ENCODE results near the gene MIER3. TPM values are rescaled to one million over a fixed set of nuclear protein-coding genes. Genes with fewer than 3 reads are reported as not detected.
"Not testable (repeated sequence)": the region's sequence is repeated elsewhere in the genome, so short reads cannot be mapped to it uniquely, and the experiment has no call there.

The MIER3 gene, protein sequence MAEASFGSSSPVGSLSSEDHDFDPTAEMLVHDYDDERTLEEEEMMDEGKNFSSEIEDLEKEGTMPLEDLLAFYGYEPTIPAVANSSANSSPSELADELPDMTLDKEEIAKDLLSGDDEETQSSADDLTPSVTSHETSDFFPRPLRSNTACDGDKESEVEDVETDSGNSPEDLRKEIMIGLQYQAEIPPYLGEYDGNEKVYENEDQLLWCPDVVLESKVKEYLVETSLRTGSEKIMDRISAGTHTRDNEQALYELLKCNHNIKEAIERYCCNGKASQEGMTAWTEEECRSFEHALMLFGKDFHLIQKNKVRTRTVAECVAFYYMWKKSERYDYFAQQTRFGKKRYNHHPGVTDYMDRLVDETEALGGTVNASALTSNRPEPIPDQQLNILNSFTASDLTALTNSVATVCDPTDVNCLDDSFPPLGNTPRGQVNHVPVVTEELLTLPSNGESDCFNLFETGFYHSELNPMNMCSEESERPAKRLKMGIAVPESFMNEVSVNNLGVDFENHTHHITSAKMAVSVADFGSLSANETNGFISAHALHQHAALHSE
- total RNA-seq: 10 to 100 TPM; 21.6 to 24.8 (median 21.9) TPM

DNA sequence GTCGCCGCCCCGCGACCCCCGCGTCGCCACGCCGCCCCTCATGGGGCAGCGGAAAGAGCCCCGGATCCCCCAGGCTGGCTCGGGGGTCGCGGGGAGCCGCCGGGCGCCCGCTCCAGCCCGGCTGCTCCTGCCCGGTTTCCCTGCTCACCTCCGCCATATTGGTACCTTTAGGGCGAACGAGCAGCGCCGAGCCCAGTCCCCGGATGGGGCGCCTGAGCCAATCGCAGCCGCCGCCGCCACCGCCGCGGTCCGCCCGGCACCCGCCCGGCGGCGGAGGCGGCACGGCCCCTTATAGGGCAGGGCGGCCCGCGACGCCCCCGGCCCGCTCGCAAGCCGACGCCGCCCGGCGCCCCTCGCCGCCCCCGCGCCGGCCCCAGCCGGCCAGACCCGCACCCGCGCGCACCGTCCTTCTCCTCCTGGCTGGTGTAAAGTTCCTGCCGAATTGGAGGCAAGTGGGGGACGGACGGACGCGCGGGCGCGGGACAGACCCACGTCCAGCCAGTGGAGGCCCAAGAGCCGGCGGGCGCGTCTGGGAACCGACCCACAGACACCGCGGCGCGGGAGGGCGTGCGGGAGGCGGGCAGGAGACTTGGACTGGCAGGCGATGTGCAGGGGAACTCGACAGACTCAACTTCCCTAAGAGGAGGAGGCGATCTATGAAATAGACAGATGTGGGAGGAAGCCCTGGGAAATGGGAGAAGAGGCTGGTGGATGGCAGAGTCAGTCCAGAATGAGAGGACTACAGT, at the start of gene MIER3:
Gene MIER3 (minus strand): TSS at position 178 of the 746 bp plus-strand sequence. CDS start 21 bp downstream, at position 157.
- no peaks in the 10 kb centered on the region for H3K9me3 Mint-ChIP-seq
- peak; percentile 96 for ATAC-seq
- peak; percentile 72 for DNase-seq
- H3K4me3 Mint-ChIP-seq: peak within 1 kb of the TSS; percentile 94
- H3K36me3 Mint-ChIP-seq (ENCODE audit: insufficient read depth): no peaks in the 10 kb centered on the region
- peaks cover 21% of the 10 kb centered on the region for H3K4me1 Mint-ChIP-seq (ENCODE audit: low read depth)
- H3K27me3 Mint-ChIP-seq (ENCODE audit: low read depth): peaks cover 21% of the 10 kb centered on the region

DNA sequence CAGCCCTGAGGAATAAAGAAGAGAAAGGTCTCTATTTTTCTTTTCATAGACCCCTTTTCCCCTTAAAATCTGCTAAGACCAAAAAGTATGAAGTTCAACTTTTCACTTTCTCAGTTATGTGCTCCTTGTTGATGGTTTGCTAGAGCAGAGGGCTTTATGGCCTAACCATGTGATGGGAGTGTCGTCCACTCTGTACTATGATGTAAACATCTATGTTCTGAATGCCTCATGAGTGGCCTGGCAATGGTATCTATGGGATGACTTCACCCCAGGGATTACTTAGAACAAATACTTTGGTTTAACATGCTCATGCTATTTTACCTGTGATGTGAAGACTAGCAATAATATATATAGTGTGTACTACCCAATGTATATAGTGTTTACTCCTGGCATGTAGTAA, 43.7 kb upstream of the MIER3 start:
- no peak for ATAC-seq
- Mint-ChIP-seq H3K9me3 (no peaks in the 10 kb centered on the region), H3K4me3 (no peak overlapping the region), H3K27me3 (ENCODE audit: low read depth) (no peaks in the 10 kb centered on the region), H3K36me3 (ENCODE audit: insufficient read depth) (no peaks in the 10 kb centered on the region), H3K4me1 (ENCODE audit: low read depth) (no peaks in the 10 kb centered on the region)
- DNase-seq: no peak

DNA sequence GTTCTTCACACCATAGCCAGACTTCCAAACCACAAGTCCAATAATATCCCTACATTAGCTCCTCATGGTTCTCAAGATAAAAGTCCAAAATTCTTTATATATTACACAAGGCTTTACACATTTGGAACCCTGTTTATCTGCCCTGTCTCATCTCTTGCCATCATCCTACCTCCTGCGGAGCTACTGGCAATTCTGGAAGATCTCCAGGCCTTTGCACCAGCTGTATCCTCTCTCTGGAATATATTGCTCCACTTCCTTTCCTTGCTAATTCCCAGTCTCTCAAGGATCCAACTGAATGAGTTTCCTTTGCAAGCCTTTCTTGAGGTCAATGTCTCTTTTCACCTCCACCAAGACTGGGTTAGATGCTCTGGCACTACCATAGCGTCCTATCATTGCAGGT, 41.3 kb upstream of the MIER3 start:
- DNase-seq (no peak), ATAC-seq (no peak)
- H3K4me3 Mint-ChIP-seq: no peak overlapping the region
- no peaks in the 10 kb centered on the region for H3K36me3 Mint-ChIP-seq (ENCODE audit: insufficient read depth)
- H3K9me3 Mint-ChIP-seq: no peaks in the 10 kb centered on the region
- H3K4me1 Mint-ChIP-seq (ENCODE audit: low read depth): no peaks in the 10 kb centered on the region
- H3K27me3 Mint-ChIP-seq (ENCODE audit: low read depth): no peaks in the 10 kb centered on the region

DNA sequence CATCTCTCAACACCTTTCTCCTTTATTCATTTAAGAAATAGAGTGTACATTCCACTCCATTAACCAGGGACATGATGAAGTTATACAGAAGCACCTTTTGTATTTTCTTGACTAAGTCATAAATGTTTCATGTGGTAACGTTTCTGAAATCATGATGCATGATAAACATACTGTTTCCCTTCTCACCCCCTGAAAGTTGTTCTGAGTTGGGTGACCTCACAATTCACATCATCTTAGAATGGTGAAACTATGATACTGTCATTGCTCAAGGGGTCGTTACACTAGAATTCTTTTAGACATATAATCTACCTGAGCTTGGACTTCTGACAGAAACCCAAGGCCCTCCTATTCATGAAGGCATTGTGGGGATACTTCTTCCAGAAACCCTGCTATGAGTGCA, 37.8 kb upstream of the MIER3 start:
- no peak overlapping the region for H3K4me3 Mint-ChIP-seq
- DNase-seq: no peak
- H3K36me3 Mint-ChIP-seq (ENCODE audit: insufficient read depth): no peaks in the 10 kb centered on the region
- H3K4me1 Mint-ChIP-seq (ENCODE audit: low read depth): peaks cover 7% of the 10 kb centered on the region
- ATAC-seq: peak in 1 of 2 donors; percentile 35
- no peaks in the 10 kb centered on the region for H3K27me3 Mint-ChIP-seq (ENCODE audit: low read depth)
- no peaks in the 10 kb centered on the region for H3K9me3 Mint-ChIP-seq

DNA sequence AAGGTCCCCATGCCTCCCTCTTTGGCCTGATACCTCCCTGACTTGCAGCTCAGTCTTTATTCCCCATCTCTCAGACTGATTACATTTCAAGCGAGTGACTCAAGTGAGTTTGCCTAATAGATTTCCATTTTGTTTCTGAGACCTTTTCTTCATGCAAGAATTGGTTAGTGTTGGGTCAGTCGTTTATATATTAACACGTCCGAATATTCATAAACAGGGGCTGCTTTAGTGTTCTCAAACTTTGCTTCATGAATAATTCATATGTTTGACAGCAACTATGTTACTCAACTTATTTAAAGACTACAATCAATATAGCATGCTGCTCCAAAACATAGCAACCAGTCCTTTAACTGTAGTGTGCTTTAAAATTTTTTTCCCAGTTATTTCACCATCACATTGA, 36.6 kb upstream of the MIER3 start:
- Mint-ChIP-seq H3K4me1 (ENCODE audit: low read depth) (peaks cover 16% of the 10 kb centered on the region), H3K4me3 (no peak overlapping the region), H3K36me3 (ENCODE audit: insufficient read depth) (no peaks in the 10 kb centered on the region), H3K27me3 (ENCODE audit: low read depth) (no peaks in the 10 kb centered on the region), H3K9me3 (no peaks in the 10 kb centered on the region)
- ATAC-seq: no peak
- DNase-seq: no peak

DNA sequence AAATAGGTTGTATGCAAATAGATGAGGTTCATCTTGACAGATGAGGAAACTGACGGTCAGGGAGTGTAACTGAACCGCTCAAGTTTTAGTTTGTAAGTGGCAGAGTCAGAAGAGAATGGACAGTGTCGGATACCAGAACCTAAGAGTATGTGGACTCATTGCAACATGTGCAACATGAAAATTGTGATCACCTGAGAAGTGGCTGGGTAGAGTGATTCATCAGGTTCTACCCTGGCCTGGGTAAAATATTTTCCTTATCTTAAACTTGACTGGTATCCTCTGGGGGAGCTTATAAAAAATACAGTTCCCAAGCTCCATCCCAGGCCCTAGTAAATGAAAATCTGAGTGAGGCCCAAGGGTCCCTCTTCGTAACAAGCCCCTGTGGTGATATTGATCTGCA, 35.2 kb upstream of the MIER3 start:
- Mint-ChIP-seq H3K36me3 (ENCODE audit: insufficient read depth) (no peaks in the 10 kb centered on the region), H3K9me3 (no peaks in the 10 kb centered on the region), H3K4me3 (no peak overlapping the region), H3K27me3 (ENCODE audit: low read depth) (no peaks in the 10 kb centered on the region), H3K4me1 (ENCODE audit: low read depth) (peaks cover 16% of the 10 kb centered on the region)
- DNase-seq: no peak
- ATAC-seq: no peak

DNA sequence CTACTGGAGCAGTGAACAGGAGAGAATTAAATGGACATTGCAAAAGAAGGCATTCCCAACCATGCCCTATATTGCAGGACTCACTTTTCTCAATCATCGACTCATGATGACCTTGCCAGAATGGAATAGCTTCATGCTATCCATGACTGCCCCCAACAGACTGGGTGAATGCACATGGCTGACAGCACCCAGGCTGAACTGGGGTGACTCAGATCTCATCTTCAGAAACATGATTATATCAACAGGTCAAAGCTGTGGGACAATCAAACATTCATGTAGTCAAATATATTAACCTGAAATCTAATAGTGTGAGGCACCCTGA, 34.7 kb upstream of the MIER3 start:
- ATAC-seq: no peak

DNA sequence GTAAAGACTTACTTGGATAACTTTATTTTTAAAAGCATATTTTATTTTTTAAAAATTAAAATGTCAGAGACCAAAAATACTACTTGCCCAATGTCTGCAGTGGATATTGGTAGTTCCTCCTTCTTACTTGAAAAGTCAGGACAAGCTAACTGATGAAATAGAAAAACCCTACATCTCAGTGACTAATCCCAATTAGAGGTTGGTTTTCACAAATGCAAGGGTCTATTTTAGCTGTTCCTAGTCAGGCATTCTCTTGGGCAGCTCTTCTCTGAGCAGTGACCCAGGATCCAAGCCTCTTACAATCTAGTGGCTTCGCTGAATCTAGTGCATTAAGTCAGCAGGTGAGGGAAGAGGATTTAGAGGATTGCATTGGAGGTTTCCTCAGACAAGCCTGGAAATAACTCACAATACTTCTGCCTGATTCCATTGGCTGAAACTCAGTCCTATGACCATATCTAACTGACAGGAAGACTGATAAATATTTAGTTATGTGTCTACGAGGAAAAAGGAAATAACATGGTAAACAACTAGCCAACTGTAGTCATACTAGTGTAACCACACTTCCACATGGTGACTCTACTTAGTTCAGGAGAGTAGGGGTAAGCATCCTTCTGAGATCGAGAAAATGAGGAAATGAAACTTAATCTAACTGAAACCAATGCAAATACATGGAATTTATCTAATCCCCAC, 34.2 kb upstream of the MIER3 start:
- H3K36me3 Mint-ChIP-seq (ENCODE audit: insufficient read depth): no peaks in the 10 kb centered on the region
- no peak overlapping the region for H3K4me3 Mint-ChIP-seq
- no peaks in the 10 kb centered on the region for H3K27me3 Mint-ChIP-seq (ENCODE audit: low read depth)
- H3K9me3 Mint-ChIP-seq: no peaks in the 10 kb centered on the region
- ATAC-seq: no peak
- H3K4me1 Mint-ChIP-seq (ENCODE audit: low read depth): peaks cover 16% of the 10 kb centered on the region
- no peak for DNase-seq

More for the DNA sequence above, 34.7 kb upstream of the MIER3 start:
- H3K9me3 Mint-ChIP-seq: no peaks in the 10 kb centered on the region
- H3K27me3 Mint-ChIP-seq (ENCODE audit: low read depth): no peaks in the 10 kb centered on the region
- H3K4me3 Mint-ChIP-seq: no peak overlapping the region
- H3K36me3 Mint-ChIP-seq (ENCODE audit: insufficient read depth): no peaks in the 10 kb centered on the region
- no peak for DNase-seq
- H3K4me1 Mint-ChIP-seq (ENCODE audit: low read depth): peaks cover 16% of the 10 kb centered on the region

DNA sequence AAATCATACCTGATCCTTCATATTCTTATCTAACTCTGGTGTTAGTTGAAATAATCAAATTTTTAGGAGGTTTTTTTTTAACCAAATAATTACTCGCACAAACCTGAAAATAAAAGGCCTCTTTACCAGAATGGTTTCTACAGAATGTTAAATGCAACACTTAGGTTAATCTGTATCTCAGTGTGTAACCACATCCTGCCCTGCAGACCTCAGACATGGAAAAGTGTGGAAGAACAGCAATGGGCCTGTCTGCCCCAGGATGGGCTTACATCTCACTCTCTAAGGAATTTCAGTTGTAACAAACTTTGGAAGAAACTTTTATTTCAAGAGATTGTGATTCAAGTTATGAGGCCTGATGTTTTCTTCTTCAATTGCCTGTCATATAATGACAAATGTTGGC, 32.5 kb upstream of the MIER3 start:
- DNase-seq: no peak
- no peaks in the 10 kb centered on the region for H3K9me3 Mint-ChIP-seq
- H3K36me3 Mint-ChIP-seq (ENCODE audit: insufficient read depth): no peaks in the 10 kb centered on the region
- no peak for ATAC-seq
- H3K4me3 Mint-ChIP-seq: no peak overlapping the region
- H3K27me3 Mint-ChIP-seq (ENCODE audit: low read depth): no peaks in the 10 kb centered on the region
- H3K4me1 Mint-ChIP-seq (ENCODE audit: low read depth): peaks cover 16% of the 10 kb centered on the region

DNA sequence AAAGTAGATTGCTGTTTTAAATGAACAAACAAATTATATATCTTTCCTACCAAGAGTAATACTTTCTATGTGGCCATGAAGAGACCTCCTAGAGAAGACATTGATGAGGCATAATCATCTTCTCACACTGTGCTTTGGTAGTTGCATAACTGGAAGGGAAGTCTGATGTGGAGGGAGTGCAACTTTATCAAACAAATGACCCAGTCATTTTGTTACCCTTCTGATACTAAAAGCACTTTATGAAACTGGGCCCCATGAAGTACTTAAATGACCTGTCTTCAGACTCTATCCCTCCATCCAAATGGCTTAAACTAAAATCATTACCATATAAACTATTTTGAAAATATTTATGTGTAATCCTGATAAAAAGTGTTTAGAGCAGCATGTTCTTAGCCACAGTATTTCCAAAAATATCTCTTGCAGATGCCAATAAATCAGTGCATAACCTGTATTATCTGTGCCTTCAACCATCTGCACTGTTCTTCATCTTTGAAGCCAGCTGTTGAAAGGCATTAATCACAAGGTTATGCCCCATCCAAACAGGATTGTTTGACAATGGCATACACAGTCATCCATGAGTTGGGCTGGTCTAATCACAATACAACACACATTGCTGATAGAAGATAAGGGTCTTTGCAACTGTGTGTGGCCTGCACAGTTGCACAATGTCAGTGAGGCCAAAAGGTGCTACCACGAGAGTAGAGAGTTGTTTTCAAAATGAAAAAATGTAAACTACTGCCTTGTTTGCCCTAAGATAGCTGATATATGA, 31.9 kb upstream of the MIER3 start:
- no peak for DNase-seq
- peaks cover 16% of the 10 kb centered on the region for H3K4me1 Mint-ChIP-seq (ENCODE audit: low read depth)
- H3K9me3 Mint-ChIP-seq: no peaks in the 10 kb centered on the region
- H3K27me3 Mint-ChIP-seq (ENCODE audit: low read depth): no peaks in the 10 kb centered on the region
- no peak for ATAC-seq
- no peak overlapping the region for H3K4me3 Mint-ChIP-seq
- H3K36me3 Mint-ChIP-seq (ENCODE audit: insufficient read depth): no peaks in the 10 kb centered on the region

DNA sequence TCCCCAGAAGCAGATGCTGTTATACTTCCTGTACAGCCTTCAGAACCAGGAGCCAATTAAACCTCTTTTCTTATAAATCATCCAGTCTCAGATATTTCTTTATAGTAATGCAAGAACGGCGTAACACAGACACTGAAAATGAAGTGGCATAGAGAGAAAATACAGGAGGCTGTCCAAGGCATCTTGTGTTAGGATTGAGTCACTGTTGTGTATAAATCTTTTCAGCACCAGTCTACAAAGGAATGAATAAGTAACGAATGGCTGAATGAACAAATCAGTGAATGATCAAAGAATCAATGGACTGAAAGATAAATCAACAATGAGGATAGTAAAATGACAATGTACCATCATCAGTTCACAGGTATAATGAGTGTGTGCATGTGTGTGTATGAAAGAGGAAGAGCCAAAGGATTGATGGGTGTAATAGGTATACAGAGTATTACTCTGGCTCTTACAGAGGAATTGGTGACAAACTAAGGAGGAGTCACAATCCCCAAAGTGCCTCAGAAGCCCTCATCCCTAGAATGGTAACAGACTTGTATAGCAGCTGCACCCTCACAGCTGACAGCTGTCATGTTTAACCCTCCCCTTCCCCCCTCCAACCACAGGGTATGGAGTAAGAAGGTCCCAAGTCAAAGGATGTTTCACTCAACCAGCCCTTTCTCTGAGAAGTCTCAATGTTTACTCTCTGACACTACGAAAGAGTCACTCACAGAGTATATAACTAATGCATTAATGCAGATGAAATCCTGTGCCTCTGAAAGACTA, 29.8 kb upstream of the MIER3 start:
- peaks cover 16% of the 10 kb centered on the region for H3K4me1 Mint-ChIP-seq (ENCODE audit: low read depth)

DNA sequence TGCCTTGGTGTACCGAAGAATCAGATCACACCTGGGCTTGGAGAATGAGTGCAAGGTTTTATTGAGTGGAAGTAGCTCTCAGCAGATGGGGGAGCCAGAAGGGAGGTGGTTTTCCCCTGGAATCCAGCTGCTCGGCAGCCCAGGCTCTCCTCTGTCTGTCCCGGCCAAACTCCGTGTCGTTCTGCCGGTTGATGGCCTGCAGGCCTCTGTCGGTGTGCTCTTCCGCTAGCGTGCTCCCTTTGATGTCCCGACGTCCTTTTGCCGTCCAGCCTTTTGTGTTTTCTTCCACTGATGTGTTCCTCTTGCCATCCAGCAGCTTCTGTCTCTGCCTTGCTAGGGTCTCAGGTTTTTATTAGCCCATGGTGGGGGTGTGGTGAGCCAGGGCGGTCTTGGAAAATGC, 28.0 kb upstream of the MIER3 start:
- H3K27me3 Mint-ChIP-seq (ENCODE audit: low read depth): no peaks in the 10 kb centered on the region
- no peak for DNase-seq
- H3K36me3 Mint-ChIP-seq (ENCODE audit: insufficient read depth): no peaks in the 10 kb centered on the region
- H3K9me3 Mint-ChIP-seq: no peaks in the 10 kb centered on the region
- no peak for ATAC-seq
- H3K4me3 Mint-ChIP-seq: no peak overlapping the region
- peaks cover 10% of the 10 kb centered on the region for H3K4me1 Mint-ChIP-seq (ENCODE audit: low read depth)

More for the DNA sequence above, 29.8 kb upstream of the MIER3 start:
- no peaks in the 10 kb centered on the region for H3K9me3 Mint-ChIP-seq
- H3K36me3 Mint-ChIP-seq (ENCODE audit: insufficient read depth): no peaks in the 10 kb centered on the region
- no peak overlapping the region for H3K4me3 Mint-ChIP-seq
- H3K27me3 Mint-ChIP-seq (ENCODE audit: low read depth): no peaks in the 10 kb centered on the region
- no peak for ATAC-seq
- DNase-seq: no peak

DNA sequence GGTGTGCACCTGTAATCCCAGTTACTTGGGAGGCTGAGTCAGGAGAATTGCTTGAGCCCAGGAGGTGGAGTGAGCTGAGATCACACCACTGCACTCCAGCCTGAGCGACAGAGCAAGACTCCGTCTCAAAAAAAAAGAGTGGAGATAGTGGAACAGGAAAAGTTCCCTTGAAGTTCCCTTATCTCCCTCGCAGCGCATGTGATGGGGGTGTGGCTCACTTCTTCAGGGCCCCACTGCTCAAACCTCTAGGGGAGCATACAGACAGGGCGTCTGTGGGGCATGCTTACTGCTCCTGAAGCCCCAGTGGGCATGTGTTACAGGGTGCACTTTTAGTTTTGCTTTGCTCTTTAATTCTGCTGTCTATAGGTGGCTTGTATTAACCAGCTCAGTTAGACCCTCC, 27.6 kb upstream of the MIER3 start:
- not testable (repeated sequence) for H3K9me3 Mint-ChIP-seq; H3K27me3 Mint-ChIP-seq (ENCODE audit: low read depth); H3K4me1 Mint-ChIP-seq (ENCODE audit: low read depth); H3K36me3 Mint-ChIP-seq (ENCODE audit: insufficient read depth); DNase-seq; H3K4me3 Mint-ChIP-seq; ATAC-seq

Measured in activated T-cell treated with anti-CD3 and anti-CD28 coated beads, Interleukin-2, amount 50 U/mL, for 4 hours (primary cell).